AML-193 (cell line): ENCODE results near the gene B3GNT8.
"Not testable (repeated sequence)": the region's sequence is repeated elsewhere in the genome, so short reads cannot be mapped to it uniquely, and the experiment has no call there.

Experiments
- DNase-seq, 2 experiments: peaks; one replicate each; lab custom pipeline; 2025; lab: John Stamatoyannopoulos, UW

B3GNT8 gene

DNA sequence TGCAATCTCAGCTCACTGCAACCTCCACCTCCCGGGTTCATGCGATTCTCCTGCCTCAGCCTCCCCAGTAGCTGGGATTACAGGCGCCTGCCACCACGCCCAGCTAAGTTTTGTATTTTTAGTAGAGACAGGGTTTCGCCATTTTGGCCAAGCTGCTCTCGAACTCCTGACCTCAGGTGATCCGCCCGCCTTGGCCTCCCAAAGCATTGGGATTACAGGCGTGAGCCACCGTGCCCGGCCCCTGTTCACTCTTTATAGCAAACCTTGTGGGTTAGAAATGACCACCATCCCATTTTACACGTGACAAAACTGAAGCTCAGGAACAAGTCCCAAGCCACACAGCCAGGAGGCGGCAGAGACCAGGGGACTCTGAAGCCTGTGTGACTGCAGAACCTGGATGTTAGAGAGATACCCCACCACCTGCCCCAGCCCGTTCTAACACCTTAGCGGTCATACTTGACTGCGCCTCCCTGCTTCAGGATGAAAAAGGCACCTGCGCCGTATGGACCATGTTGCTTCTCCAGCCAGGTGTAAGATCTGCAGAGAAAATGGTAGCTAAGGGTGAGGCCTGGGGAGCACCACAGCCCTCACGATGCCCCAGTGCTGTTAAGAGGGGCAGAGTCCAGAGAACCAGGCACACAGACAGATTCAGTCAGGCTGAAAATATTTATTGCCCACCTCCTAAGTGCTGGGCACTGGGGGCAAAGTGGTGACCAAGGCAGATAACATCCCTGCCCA is 8.9 kb upstream of the B3GNT8 start:
- DNase-seq = no peak

DNA sequence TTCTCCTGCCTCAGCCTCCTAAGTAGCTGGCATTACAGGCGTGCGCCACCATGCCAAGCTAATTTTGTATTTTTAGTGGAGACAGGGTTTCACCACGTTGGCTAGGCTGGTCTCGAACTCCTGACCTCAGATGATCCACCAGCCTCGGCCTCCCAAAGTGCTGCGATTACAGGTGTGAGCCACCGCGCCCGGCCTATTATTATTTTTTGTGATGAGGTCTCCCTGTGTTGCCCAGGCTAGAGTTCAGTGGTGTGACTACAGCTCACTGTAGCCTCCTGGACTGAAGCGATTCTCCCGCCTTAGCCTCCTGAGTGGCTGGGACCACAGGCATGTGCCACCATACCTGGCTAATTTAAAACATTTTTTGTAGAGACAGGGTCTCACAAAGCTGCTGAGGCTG is 8.2 kb upstream of the B3GNT8 start:
- not testable (repeated sequence) for DNase-seq

DNA sequence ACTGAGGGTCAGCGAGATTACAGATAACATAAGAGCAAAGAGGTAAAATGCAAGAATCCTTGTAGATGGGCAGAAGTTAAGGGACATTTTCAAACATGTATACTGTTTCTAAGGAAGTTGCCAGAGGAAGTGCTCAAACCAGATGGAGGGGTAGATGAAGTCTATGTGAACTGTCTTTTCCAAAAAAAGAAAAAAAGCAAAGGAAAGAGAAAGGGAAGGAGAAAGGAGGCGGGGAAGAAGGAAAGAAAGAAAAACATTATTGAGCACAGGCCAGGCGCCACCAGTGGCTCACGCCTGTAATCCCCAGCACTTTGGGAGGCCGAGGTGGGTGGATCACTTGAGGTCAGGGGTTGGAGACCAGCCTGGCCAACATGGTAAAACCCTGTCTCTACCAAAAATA is 7.3 kb upstream of the B3GNT8 start:
- DNase-seq = peak; percentile 15 to 18

DNA sequence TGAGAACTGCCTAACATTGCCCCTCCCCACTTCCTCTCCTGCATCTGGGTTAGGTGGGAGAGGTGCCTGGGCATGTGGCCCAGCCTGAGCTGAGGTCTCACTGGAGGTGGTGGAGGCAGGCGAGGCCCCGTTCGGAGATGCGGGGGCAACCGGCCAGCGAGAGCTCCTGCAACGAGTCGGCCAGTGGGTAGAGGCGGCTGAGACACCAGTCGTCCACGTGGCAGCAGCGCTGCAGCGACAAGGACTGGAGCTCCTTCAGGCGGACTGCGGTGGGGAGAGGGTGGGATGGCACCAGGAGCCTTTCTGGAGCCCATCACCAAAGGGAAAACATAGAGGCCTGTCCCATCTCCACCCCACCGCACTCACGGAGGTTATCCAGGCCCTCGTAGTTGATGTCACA is 6.0 kb upstream of the B3GNT8 start:
- no peak for DNase-seq

DNA sequence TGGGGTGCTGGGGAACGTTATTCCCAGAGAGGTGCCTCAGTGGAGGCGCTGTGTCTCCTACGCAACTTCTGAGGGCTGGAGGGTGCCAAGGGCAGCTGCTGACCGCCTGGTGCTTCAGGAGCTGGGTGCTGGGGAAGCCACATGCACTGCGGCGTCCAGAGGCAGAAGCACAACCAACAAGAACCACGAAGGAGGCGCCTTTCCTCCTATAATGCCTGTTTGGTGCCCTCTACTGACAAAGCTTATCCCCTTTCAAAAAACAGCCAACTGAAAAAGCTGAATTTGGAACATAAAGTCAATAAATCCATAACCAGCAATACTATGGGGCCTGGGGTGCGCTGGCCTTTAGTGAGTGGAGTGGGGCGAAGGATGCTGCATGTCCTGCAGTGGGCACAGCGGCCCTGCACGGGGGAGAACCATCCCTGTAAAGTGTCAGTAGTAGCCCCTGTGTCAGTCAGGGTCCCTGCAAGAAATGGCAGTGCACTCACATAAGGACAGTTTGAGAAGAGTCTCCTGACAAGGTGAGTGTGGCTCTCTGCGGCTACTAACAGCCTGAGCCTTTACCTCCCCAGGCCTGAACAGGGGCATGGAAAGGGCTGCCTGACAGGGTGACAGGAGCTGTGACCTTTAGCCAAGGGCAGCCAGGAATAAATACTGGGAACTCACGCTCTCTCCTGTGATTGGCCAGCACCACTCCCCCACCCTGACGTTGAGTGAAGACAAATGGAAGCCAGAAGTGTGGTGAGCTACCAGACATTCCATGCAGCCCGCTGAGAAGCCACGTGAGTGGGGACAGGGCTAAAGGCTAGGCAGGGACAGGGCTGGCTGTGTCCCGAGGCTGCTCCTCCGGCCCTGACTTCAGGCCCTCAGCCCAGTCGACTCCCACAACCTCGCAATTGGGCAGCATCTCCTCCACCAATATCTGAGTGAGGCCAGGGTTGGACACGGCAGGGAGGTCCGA is 4.5 kb upstream of the B3GNT8 start:
- DNase-seq = peak; percentile 74 to 79

DNA sequence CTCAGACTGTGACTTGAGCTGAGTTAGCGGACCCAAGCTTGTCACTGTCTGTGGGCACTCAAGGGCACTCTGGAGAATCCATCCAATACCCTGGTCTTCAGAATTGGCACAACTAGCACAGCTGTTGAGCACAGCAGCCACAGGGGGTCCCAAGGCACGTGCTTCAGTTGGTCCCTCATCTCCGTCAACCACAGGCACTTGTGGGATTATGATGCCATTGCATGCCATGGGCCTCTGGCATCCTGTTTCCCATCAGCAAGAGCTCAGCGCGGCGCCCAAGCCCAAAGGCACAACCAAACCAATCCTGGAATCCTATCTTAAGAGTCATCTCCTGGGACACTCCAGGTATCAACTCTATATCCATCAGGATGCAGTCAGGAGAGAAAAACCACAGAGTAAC is 3.7 kb upstream of the B3GNT8 start:
- DNase-seq = no peak

DNA sequence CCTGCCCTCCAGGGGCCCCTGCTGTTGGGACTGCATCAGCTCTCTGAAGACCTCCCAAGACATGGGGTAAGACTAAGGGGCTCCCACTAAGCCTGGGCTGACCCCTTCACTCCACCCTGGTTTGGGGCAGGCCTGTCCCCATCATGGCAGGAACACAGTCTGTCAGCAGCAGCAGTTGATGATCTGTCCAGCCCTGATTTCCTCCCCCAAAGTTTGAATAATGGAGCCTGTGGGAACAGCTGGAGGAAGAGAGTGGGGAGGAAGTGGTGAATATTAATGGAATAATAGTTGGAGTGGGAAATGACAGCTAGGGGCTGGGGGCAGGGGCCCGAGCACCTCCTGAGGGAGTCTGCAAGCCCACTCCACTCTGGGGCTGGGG is 1.3 kb upstream of the B3GNT8 start:
- no peak for DNase-seq

DNA sequence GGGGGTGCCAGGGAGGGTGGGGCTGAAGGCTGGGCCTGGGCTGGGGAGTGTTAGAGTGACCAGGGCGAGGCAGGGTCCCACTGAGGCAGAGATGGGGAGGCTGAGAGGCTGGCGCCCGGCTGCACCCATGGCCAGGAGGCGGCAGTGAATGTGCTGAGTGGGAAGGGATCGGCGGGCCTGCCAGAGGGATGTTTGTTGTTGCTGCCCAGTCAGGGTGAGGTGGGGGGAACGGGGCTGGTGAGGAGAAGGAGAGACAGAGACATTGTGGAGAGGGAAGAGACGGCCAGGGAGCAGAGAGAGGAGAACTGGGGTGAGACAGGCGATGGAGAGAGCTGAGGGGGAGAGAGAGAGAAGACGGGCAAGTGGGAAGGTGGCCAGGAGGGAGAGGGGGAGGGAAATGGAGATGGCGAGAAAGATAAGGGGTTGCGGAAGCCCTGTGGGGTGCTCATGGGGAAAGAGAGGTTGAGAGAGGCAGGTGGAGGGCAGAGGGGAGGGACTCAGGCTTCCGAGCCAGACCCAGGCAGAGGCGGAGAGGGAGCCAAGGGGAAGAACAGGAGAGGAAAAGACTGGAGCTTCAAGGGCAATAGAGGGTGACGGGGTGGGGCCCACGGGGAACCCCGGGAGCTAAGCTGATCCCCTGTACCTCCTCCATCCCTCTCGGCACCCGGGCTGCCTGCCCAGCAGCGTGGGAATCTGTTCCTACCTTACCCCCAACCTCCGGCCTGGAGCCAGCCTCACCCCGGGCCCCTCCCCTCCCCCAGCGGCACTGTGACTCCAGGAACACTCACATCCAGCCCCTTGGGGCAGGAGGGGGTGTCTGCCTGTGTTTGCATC is 690 bp upstream of the B3GNT8 start:
- DNase-seq = peak; percentile 44 to 59

DNA sequence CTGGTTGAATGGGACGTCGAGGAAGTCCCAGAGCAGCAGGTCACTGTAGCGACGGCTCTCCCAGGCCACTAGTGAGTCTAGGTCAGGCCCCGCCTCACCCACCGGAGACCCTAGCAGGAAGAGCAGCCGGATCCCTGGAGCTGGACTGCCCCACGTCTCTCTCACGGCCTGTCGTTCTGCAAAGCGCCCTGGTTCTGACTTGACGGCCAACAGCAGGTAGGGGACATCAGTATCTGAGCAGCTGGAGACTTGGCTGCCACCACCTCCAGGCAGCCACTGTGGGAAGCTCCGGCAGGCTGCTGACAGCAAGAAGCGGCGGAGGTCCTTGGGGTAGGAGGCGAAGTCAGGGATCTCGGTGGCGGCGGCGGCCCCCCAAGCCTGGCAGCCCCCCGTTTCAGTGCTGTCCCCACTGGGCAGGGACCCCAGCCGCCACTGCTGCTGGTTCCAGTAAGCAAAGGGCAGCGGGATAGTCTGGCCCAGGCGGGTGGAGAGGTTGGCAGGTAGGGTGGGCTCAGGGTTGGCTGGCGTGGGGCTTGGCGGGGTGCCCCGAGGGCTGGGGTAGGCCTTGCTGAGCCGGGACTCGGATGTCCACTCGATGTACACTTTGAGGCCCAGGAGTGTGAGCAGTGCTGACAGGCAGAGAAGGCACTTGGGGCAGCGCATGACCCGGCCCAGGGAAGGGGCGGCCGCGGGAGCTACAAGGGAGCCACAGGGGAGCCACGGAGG is 895 bp downstream of the B3GNT8 start:
- no peak for DNase-seq

DNA sequence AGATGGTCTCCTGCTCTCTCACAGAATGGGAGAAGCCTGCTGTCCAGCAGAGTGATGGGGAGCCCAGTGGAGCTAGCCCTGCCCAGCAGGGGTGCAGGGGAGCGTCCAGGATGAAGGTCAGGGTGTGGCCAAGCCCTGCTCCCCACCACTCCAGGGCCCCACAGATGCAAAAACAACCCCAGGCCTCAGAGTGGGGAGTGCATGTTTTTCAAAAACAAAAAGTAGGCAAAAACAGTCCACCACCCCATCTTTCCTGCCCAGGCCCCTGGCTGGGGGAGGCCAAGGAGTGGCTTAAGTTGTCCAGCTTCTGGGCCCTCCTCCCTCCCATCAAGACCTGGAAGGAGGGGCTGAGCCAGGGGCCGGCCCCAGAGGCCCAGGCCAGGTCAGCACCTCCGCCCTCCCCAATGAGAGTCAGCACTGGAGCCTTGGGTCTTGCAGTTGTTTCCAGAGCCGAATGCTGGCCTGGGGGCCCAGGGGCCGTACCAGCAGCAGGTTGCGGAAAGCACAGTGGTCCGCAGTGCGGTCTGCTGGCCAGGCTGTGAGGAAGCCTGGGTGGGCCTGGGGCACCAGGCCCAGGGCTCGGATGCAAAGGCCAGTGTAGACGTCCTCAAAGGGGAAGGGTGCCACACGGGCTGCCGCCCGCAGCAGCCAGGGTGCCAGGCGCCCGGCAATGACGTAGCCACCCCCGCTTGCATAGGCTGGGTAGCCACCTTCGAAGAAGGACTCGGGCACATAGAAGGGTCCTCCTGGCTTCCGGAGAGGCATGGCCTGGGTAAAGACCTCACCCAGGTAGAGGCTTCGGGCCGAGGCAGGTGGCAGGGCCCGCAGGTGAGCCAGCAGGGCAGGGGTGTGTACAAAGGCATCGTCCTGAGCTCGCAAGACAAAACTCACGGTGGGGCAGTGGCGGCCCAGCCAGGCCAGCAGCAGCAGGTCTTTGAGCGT is 1.7 kb downstream of the B3GNT8 start:
- DNase-seq = no peak

DNA sequence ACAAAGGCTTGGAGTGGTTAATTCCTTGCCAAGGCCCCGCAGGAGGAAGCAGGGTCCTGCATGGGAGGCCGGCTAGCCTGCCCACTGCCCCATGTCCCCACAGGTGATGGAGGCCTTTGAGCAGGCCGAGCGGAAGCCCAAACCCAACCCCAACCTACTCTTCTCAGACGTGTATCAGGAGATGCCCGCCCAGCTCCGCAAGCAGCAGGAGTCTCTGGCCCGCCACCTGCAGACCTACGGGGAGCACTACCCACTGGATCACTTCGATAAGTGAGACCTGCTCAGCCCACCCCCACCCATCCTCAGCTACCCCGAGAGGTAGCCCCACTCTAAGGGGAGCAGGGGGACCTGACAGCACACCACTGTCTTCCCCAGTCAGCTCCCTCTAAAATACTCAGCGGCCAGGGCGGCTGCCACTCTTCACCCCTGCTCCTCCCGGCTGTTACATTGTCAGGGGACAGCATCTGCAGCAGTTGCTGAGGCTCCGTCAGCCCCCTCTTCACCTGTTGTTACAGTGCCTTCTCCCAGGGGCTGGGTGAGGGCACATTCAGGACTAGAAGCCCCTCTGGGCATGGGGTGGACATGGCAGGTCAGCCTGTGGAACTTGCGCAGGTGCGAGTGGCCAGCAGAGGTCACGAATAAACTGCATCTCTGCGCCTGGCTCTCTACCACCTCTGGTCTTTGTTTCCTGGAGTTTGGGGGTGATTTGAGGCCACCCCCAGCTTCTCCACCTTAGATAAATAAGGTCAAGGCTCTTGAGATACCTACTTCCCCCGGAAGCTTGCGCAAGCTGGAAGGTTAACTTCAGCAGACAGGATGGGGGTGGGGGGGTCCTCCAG is 2.6 kb downstream of the B3GNT8 start:
- peak in 1 of 2 experiments; percentile 39 for DNase-seq

DNA sequence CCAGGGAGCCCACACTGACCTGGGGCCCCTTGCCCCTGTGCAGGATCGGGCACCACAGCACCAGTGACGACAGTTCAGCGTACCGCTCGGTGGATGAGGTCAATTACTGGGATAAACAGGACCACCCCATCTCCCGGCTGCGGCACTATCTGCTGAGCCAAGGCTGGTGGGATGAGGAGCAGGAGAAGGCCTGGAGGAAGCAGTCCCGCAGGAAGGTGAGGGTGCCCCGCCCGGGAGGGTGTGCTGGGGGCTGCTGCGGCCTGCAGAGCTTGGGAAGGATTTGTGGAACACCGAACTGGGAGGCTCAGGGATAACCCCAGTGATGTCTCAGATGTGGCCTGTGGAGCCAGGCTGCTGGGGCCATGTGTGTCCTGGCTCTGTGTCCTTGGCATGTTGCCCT is 4.2 kb downstream of the B3GNT8 start:
- no peak for DNase-seq

DNA sequence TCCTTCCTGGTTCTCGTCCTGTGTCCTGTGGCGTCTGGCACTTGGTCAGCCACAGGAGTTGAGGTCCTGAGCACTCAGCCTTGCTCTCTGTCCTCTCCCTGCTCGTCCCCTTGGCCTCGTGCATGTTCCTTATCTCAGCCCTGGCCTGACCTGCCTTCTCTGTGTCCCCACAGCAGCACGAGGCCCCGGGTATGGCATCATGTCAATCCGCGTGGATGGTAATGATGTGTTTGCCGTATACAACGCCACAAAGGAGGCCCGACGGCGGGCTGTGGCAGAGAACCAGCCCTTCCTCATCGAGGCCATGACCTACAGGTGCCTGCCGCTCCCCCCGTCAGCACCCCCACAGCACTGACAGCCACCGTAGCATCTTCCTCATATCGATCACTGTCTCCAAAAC is 4.7 kb downstream of the B3GNT8 start:
- no peak for DNase-seq

DNA sequence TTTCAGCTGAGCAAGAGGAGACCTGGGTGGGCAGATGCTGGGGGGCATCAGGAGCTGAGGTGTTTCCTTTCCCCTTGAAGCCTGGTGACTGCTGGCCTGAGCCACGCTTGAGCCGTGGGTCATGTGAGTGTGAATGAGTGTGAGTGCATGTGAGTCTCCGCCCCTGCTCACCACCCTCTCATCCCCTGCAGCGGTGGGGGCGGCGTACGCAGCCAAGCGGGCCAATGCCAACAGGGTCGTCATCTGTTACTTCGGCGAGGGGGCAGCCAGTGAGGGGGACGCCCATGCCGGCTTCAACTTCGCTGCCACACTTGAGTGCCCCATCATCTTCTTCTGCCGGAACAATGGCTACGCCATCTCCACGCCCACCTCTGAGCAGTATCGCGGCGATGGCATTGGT is 5.2 kb downstream of the B3GNT8 start:
- no peak for DNase-seq

DNA sequence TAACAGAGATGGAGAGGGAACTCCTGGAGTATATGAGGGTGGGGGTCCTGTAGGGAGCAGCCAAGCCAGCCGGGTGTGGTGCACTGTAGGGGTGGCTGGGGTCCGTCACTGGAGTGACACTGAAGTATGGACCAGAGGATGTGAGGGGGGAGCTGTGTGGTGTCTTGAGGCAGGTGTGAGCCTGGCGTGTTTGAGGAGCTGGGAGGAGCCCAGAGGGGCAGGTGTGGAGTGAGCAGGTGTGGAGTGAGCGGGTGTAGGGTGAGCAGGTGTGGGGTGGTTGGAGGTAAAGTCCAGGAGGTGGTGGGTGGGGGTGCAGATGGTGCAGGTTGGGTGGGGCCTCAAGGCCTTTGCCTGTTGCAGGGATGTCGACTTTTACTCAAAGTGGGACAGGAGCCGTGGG is 5.9 kb downstream of the B3GNT8 start:
- no peak for DNase-seq

DNA sequence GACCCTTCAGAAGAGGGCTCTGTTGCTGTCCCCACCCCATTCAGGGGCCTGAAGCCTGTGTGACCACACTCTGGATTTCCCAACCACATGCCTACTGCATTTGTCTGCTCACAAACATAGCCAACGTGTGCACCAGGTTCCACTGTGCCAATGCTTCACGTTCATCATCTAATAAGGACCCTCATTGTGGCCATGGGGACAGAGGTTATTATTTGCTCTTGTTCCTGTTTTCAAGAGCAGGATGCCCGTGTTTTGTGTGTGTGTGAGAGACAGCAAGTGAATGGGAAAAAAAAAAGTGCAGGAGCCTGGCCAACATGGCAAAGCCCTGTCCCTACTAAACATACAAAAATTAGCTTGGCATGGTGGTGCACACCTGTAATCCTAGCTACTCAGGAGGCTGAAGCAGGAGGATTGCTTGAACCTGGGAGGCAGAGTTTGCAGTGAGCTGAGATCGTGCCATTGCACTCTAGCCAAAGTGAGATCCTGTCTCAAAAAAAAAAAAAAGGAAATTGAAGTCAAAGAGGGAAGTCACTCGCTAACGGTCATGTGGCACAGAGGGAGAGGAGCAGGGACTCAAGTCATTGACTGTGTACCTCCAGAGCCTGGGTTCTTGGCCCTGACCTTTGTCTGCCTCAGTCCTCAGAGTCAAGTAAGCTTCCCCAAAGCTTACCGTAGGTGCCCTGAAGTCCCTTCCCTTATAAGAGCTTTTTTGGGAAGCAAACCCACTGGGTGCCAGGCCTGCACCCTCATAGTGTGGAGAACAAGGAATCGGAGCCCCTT is 6.9 kb downstream of the B3GNT8 start:
- peak; percentile 81 to 87 for DNase-seq

DNA sequence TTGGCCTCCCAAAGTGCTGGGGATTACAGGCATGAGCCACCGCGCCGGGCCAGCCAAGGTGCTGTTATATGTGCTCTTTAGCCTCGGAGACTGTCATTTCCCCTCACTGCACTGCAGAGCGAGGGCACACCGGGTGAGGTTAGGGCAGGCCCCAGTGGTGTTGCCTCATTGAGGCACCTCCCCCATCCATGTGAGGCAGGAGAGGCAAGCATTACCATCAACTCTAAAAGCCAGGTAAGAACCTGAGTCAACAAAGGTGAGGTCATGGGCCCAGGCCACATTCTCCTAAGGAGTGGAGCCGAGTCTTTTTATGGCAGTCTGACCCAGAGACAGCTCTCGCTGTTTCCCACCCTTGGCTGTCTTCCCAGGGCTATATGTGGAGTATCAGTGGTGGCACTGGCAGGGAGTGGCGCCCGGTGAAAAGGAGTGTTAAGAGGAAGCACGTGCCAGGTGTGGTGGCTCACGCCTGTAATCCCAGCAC is 10.9 kb downstream of the B3GNT8 start:
- no peak for DNase-seq

DNA sequence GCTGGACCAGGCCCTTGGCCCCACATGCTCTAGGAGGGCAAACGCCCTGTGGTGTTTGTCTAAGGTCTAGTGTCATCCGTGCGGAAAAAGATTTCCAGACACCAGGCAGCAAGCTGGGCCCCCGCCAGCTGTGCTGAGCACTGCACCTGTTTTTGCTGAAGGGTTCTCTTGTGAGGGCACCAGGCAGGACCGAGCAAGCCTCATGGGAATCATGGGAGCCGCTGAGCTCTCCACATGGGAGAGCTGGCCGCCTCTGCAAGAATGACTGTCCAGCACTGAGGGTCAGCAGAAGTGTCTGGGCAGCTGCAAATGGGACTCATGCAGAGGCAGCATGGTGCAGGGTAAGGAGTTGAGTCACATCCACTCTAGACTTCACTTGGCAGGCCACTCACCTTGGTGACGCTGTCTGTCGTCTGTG is 12.0 kb downstream of the B3GNT8 start:
- DNase-seq = no peak

DNA sequence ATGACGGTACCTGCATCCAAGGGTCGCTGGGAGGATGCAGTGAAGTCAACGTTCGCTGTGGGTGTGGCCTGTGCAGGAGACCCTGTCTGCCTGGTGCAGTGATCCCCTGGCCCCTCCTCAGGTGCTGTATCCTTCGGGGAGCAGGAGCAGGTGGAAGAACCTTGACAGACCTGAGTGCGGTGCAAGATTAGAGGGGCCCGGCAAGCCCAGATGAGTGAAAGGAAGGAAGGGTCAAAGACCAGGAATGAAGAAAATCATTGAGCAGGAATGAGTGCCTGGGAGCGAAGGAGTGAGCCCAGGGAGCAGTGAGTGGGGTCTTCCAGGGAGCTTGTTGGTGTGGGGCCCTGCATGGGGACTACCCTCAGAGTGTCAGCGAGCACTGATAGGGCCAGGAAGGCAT is 12.7 kb downstream of the B3GNT8 start:
- DNase-seq = no peak
